Testis (tissue), 3 donors: ENCODE data around the gene UBD. TPM values are rescaled to one million over a fixed set of nuclear protein-coding genes. Genes with fewer than 3 reads are reported as not detected.

Source experiments
- DNase-seq: peaks from one replicate; pipeline ENCODE4 v3.0.0-alpha.2; 2019
- H3K27ac ChIP-seq, 2 donors: fragments of 200-600 bp; sonication (generic); one replicate each; pipeline ENCODE4 v1.5.1; 2019
- H3K27me3 ChIP-seq: fragments of 200-600 bp; sonication (generic); one replicate; pipeline ENCODE4 v1.5.1; 2019
- H3K36me3 ChIP-seq: fragments of 200-600 bp; sonication (generic); one replicate; pipeline ENCODE4 v1.5.1; 2017; ENCODE audit warnings: low read depth; ENCODE audit errors: missing control alignments
- H3K4me1 ChIP-seq: fragments of 200-600 bp; sonication (generic); one replicate; pipeline ENCODE4 v1.5.1; 2019
- H3K4me3 ChIP-seq, 2 donors: fragments of 200-600 bp; sonication (generic); one replicate each; pipeline ENCODE4 v1.5.1; 2017 to 2019
- H3K9me3 ChIP-seq: fragments of 200-600 bp; sonication (generic); one replicate; pipeline ENCODE4 v1.5.1; 2017
- CTCF ChIP-seq, 3 experiments: fragments of 450-650 bp in 2 of 3; fragments of 200-600 bp in 1 of 3; sonication (generic) in 1 of 3; IDR thresholded peaks; one replicate each; pipeline ENCODE4 v1.5.1; 2016 to 2019; ENCODE audit warnings: antibody characterized with exemption in 3 of 3, mild to moderate bottlenecking in 2 of 3, moderate library complexity in 1 of 3
- POLR2A ChIP-seq: fragments of 450-650 bp; IDR thresholded peaks from one replicate; pipeline ENCODE4 v1.6.1; 2017; ENCODE audit warnings: antibody characterized with exemption, mild to moderate bottlenecking, moderate library complexity
- WGBS, 2 donors: methylation state at CpG; one replicate each; pipeline ENCODE4 v1.1.5; 2018; 5-methylcytosine and 5-hydroxymethylcytosine counted together
- intact Hi-C: fragments of 100-400 bp; cut with DNase I; formaldehyde crosslinking; loops from one replicate; pipeline ENCODE4 v1.15.1; 2023; ENCODE audit warnings: low total_unique reads
- polyA plus RNA-seq: library from polyadenylated mRNA; stranded (reverse); fragments of 350-450 nt; fragmentation: Illumina TruSeq; extraction: RNeasy Lipid Tissue Mini Kit (QIAGEN cat#74804); gene quantifications from one replicate; pipeline ENCODE4 v1.2.3, GENCODE V29; 2014; ENCODE audit warnings: low read depth, low replicate concordance; ENCODE audit not compliant: insufficient read depth
- total RNA-seq, 2 donors: library from RNA; depleted of rRNA; stranded (reverse); fragments of >200 nt; gene quantifications; one replicate each; pipeline ENCODE4 v1.2.3, GENCODE V29; 2016

Gene UBD
- total and polyA plus RNA-seq, 3 donors from 2014 or later: 0.25 to 8.0 TPM; not detected in 1

GRCh38 chr6:29517728-29518440 lies 41.6 kb downstream of the UBD start:
- H3K27me3 ChIP-seq: no peaks in the 10 kb centered on the region
- no peaks in the 10 kb centered on the region for H3K36me3 ChIP-seq
- H3K27ac ChIP-seq: no peak overlapping the region
- intact Hi-C loops: no loop called here
- TF ChIP-seq CTCF (IDR thresholded peaks at IDR 0.05): no peak
- TF ChIP-seq POLR2A: no peak
- no peak overlapping the region for H3K4me3 ChIP-seq
- no peak for DNase-seq
- no peaks in the 10 kb centered on the region for H3K4me1 ChIP-seq
- no peaks in the 10 kb centered on the region for H3K9me3 ChIP-seq
- 78 to 82% methylated on average over 5 to 7 of the region's 7 CpGs for WGBS, 2 donors

- no peak for TF ChIP-seq CTCF (IDR thresholded peaks at IDR 0.05)
- TF ChIP-seq POLR2A: no peak
- Histone ChIP-seq H3K36me3 (no peaks in the 10 kb centered on the region), H3K4me3 (no peak overlapping the region), H3K27ac (no peak overlapping the region), H3K4me1 (no peaks in the 10 kb centered on the region), H3K27me3 (no peaks in the 10 kb centered on the region), H3K9me3 (no peaks in the 10 kb centered on the region)
- 67 to 88% methylated on average over 1 of the region's 1 CpG for WGBS, 2 donors
- intact Hi-C loops: no loop called here
- DNase-seq: no peak
Observed at GRCh38 chr6:29517245-29517644, 42.3 kb downstream of the UBD start.

GRCh38 chr6:29516108-29516507 lies 43.4 kb downstream of the UBD start:
- WGBS, 2 donors: 58 to 68% methylated on average over 5 to 6 of the region's 6 CpGs
- no peaks in the 10 kb centered on the region for H3K4me1 ChIP-seq
- no peak for DNase-seq
- intact Hi-C loops: no loop called here
- H3K4me3 ChIP-seq: no peak overlapping the region
- no peaks in the 10 kb centered on the region for H3K9me3 ChIP-seq
- H3K36me3 ChIP-seq: no peaks in the 10 kb centered on the region
- H3K27ac ChIP-seq: no peak overlapping the region
- H3K27me3 ChIP-seq: no peaks in the 10 kb centered on the region
- TF ChIP-seq CTCF (IDR thresholded peaks at IDR 0.05) (no peak), POLR2A (no peak)

- TF ChIP-seq POLR2A: no peak
- TF ChIP-seq CTCF (IDR thresholded peaks at IDR 0.05): no peak
- Histone ChIP-seq H3K27ac (no peak overlapping the region), H3K4me1 (no peaks in the 10 kb centered on the region), H3K27me3 (no peaks in the 10 kb centered on the region), H3K9me3 (no peaks in the 10 kb centered on the region), H3K36me3 (no peaks in the 10 kb centered on the region), H3K4me3 (no peak overlapping the region)
- DNase-seq: no peak
- intact Hi-C loops: no loop called here
- WGBS, 2 donors: 68 to 75% methylated on average over 2 of the region's 2 CpGs
Observed at GRCh38 chr6:29510746-29511300, 48.7 kb downstream of the UBD start.

- no peaks in the 10 kb centered on the region for H3K27me3 ChIP-seq
- no peaks in the 10 kb centered on the region for H3K4me1 ChIP-seq
- H3K4me3 ChIP-seq: no peak overlapping the region
- H3K9me3 ChIP-seq: no peaks in the 10 kb centered on the region
- WGBS, 2 donors: 42 to 51% methylated on average over 4 of the region's 4 CpGs
- intact Hi-C loops: no loop called here
- no peak overlapping the region for H3K27ac ChIP-seq
- no peaks in the 10 kb centered on the region for H3K36me3 ChIP-seq
- no peak for DNase-seq
- no peak for TF ChIP-seq CTCF (IDR thresholded peaks at IDR 0.05)
- no peak for TF ChIP-seq POLR2A
Observed at GRCh38 chr6:29510202-29510601, 49.3 kb downstream of the UBD start.
